GM23338 (cell line): ENCODE results near the gene LAMC3. TPM values are rescaled to one million over a fixed set of nuclear protein-coding genes. Genes with fewer than 3 reads are reported as not detected.

Source experiments
- ATAC-seq: fragments of 200-7000 bp; cut with Tn5 transposase; 3 replicates; pipeline ENCODE4 v1.9.1; 2020
- DNase-seq: peaks from one replicate; pipeline ENCODE4 v3.0.0-alpha.2; 2015; ENCODE audit warnings: low spot score
- H2AFZ ChIP-seq: fragments of 200-600 bp; sonication (generic); 2 replicates; pipeline ENCODE4 v1.8.0; 2016; ENCODE audit warnings: antibody characterized with exemption, mild to moderate bottlenecking, moderate library complexity
- H3F3A ChIP-seq: fragments of 200-600 bp; sonication (generic); replicated peaks from 2 replicates; pipeline ENCODE4 v1.8.0; 2017; ENCODE audit warnings: antibody characterized with exemption, mixed run types, low read depth
- H3K27ac ChIP-seq: fragments of 200-600 bp; sonication (generic); 2 replicates; pipeline ENCODE4 v1.6.1; 2016; ENCODE audit warnings: low read depth
- H3K27me3 ChIP-seq: fragments of 200-600 bp; sonication (generic); 2 replicates; pipeline ENCODE4 v1.8.0; 2016; ENCODE audit warnings: mild to moderate bottlenecking, mixed run types, moderate library complexity; ENCODE audit not compliant: insufficient read depth
- H3K36me3 ChIP-seq: fragments of 200-600 bp; sonication (generic); 2 replicates; pipeline ENCODE4 v1.8.0; 2016; ENCODE audit warnings: mild to moderate bottlenecking; ENCODE audit not compliant: insufficient read depth
- H3K4me1 ChIP-seq: fragments of 200-600 bp; sonication (generic); 2 replicates; pipeline ENCODE4 v1.8.0; 2016; ENCODE audit warnings: mild to moderate bottlenecking, moderate library complexity; ENCODE audit not compliant: insufficient read depth
- H3K4me2 ChIP-seq: fragments of 200-600 bp; sonication (generic); 2 replicates; pipeline ENCODE4 v1.7.1; 2017; ENCODE audit warnings: mixed run types
- H3K4me3 ChIP-seq: fragments of 200-600 bp; sonication (generic); 2 replicates; pipeline ENCODE4 v1.6.1; 2016; ENCODE audit warnings: mixed run types
- H3K79me2 ChIP-seq: fragments of 200-600 bp; sonication (generic); replicated peaks from 2 replicates; pipeline ENCODE4 v1.8.0; 2017; ENCODE audit warnings: mild to moderate bottlenecking; ENCODE audit not compliant: insufficient read depth
- H3K9me2 ChIP-seq: fragments of 200-600 bp; sonication (generic); 2 replicates; pipeline ENCODE4 v1.8.0; 2017; ENCODE audit not compliant: insufficient read depth
- H4K20me1 ChIP-seq: fragments of 200-600 bp; sonication (generic); replicated peaks from 2 replicates; pipeline ENCODE4 v1.8.0; 2017; ENCODE audit warnings: mild to moderate bottlenecking; ENCODE audit not compliant: insufficient read depth
- H3K27ac Mint-ChIP-seq: 2 replicates; pipeline ENCODE4 v1.8.0; 2020; ENCODE audit warnings: inconsistent platforms, mild to moderate bottlenecking, moderate library complexity, mixed read lengths
- H3K27me3 Mint-ChIP-seq: 3 replicates; pipeline ENCODE4 v1.8.0; 2022; ENCODE audit warnings: low read depth, mild to moderate bottlenecking, moderate library complexity, mixed read lengths, inconsistent platforms; ENCODE audit not compliant: insufficient read depth, poor library complexity
- H3K36me3 Mint-ChIP-seq: 3 replicates; pipeline ENCODE4 v1.8.0; 2021; ENCODE audit warnings: low read depth, mild to moderate bottlenecking, inconsistent platforms, moderate library complexity, mixed read lengths
- H3K4me1 Mint-ChIP-seq: 3 replicates; pipeline ENCODE4 v1.8.0; 2020; ENCODE audit warnings: mild to moderate bottlenecking, inconsistent platforms, mixed read lengths
- H3K4me3 Mint-ChIP-seq: 3 replicates; pipeline ENCODE4 v1.8.0; 2021; ENCODE audit warnings: moderate library complexity, mild to moderate bottlenecking, inconsistent platforms, mixed read lengths
- H3K9me3 Mint-ChIP-seq: 3 replicates; pipeline ENCODE4 v1.8.0; 2020; ENCODE audit warnings: moderate library complexity, mild to moderate bottlenecking, inconsistent platforms, mixed read lengths
- EZH2phosphoT487 ChIP-seq: fragments of 200-600 bp; sonication (generic); IDR thresholded peaks from one replicate; pipeline ENCODE4 v1.8.1; 2018; ENCODE audit warnings: antibody characterized with exemption; ENCODE audit not compliant: unreplicated experiment
- JUNB ChIP-seq: IDR thresholded peaks from one replicate; pipeline ENCODE4 v1.6.1; 2016; ENCODE audit warnings: antibody characterized with exemption; ENCODE audit not compliant: unreplicated experiment
- NANOG ChIP-seq: IDR thresholded peaks from 2 replicates; pipeline ENCODE4 v1.6.1; 2016; ENCODE audit warnings: antibody characterized with exemption, borderline replicate concordance
- POLR2AphosphoS5 ChIP-seq: IDR thresholded peaks from 2 replicates; pipeline ENCODE4 v1.6.1; 2016; ENCODE audit warnings: antibody characterized with exemption, low read depth
- STAT1 ChIP-seq: IDR thresholded peaks from one replicate; pipeline ENCODE4 v1.6.1; 2016; ENCODE audit warnings: antibody characterized with exemption; ENCODE audit not compliant: unreplicated experiment
- ZNF114 ChIP-seq: fragments of 250-450 bp; sonication (Bioruptor Pico); IDR thresholded peaks from 2 replicates; pipeline ENCODE4 v1.5.0; 2020; ENCODE audit warnings: mild to moderate bottlenecking, moderate library complexity
- ZNF331 ChIP-seq: fragments of 250-450 bp; sonication (Bioruptor Pico); IDR thresholded peaks from 2 replicates; pipeline ENCODE4 v1.5.0; 2020; ENCODE audit warnings: low read depth, mild to moderate bottlenecking, moderate library complexity
- polyA plus RNA-seq: library from polyadenylated mRNA; unstranded; fragments of >200 nt; fragmentation: Nextera tagmentation; extraction: Ambion mirVana; gene quantifications from 2 replicates; pipeline ENCODE4 v1.2.1, GENCODE V29; 2016
- total RNA-seq: library from RNA; depleted of rRNA; stranded (reverse); fragments of >200 nt; shearing (Covaris generic); gene quantifications from 2 replicates; pipeline ENCODE4 v1.2.3, GENCODE V29; 2014
- TF ChIP-seq, protein P1 (sequence below): IDR thresholded peaks from one replicate; pipeline ENCODE4 v1.6.1; 2018; ENCODE audit warnings: antibody characterized with exemption; ENCODE audit not compliant: unreplicated experiment
- TF ChIP-seq, protein P2 (sequence below): IDR thresholded peaks from 2 replicates; pipeline ENCODE4 v1.6.1; 2016; ENCODE audit warnings: antibody characterized with exemption
- TF ChIP-seq, protein P3 (sequence below): fragments of 250-450 bp; sonication (Bioruptor Pico); IDR thresholded peaks from 2 replicates; pipeline ENCODE4 v1.5.0; 2020; ENCODE audit warnings: mild to moderate bottlenecking, moderate library complexity

Gene LAMC3
- total and polyA plus RNA-seq, 2 experiments from 2014 or later: 9.0 to 27.4 TPM

DNA sequence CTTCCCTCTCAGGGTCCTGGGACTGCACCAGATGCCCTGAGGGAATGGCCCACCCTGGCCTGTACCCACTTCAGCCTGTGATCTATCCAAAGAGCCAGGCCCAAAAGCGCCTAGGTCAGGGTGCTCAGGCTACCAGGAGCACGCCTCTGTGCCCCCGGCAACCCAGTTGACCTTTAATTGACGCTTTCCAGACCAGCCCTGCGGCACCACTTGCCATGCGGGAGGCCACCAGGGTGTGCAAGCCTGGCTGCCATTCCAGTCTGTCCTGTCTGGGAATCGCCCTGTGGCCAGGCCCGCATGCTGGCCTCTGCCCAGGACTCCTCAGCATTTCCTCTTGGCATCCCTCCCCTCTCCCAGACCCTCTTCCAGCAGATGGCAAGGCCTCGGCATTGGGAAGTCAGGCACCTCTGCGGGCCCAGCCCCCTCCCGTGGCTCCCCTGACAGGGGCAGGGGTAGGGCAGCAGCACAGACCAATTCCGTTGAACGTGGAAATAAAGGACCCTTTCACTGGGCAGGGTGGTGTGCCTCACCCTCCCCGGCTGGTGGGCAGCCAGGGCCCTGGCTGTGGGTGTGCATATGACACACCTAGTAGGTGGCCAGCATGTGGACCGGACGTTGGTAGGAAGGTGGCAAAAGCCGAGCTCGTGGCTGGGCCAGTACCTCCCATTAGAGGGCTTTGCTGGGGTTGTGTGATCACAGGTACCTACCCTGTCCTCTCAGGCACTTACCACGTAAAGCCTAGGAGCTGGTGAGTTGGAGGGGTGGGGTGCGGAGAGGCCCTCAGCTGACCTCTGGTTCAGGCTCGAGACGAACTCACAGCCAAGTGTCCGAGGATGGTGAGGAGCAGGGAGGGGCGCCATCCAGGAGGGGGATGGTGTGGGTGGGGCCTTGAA lies 83.8 kb downstream of the LAMC3 start:
- peaks cover 14% of the 10 kb centered on the region for H3K4me1 ChIP-seq
- peaks cover 8% of the 10 kb centered on the region for H3K79me2 ChIP-seq
- no peaks in the 10 kb centered on the region for H3K9me3 Mint-ChIP-seq
- H3K27me3 ChIP-seq: no peaks in the 10 kb centered on the region
- H4K20me1 ChIP-seq: no peaks in the 10 kb centered on the region; the same call in 1 of the 2 replicates
- ATAC-seq: no peak
- DNase-seq: no peak
- no peak overlapping the region for H3K4me3 Mint-ChIP-seq
- H3K4me3 ChIP-seq: no peak overlapping the region
- no peak overlapping the region for H3K27ac ChIP-seq
- no peaks in the 10 kb centered on the region for H3K9me2 ChIP-seq
- no peak overlapping the region for H3K4me2 ChIP-seq
- H2AFZ ChIP-seq: no peak overlapping the region
- H3F3A ChIP-seq: peaks cover 11% of the 10 kb centered on the region; the same call in 1 of the 2 replicates
- H3K27ac Mint-ChIP-seq: no peak overlapping the region
- peaks cover 6% of the 10 kb centered on the region for H3K27me3 Mint-ChIP-seq
- peaks cover 16% of the 10 kb centered on the region for H3K4me1 Mint-ChIP-seq
- peaks cover 5% of the 10 kb centered on the region; the same call in 1 of the 3 replicates for H3K36me3 Mint-ChIP-seq
- TF ChIP-seq ZNF114 (CRISPR knock-in tag) (no peak), JUNB (no peak), EZH2phosphoT487 (no peak), POLR2AphosphoS5 (no peak), STAT1 (no peak), ZNF331 (CRISPR knock-in tag) (no peak)
- TF ChIP-seq, protein P1, sequence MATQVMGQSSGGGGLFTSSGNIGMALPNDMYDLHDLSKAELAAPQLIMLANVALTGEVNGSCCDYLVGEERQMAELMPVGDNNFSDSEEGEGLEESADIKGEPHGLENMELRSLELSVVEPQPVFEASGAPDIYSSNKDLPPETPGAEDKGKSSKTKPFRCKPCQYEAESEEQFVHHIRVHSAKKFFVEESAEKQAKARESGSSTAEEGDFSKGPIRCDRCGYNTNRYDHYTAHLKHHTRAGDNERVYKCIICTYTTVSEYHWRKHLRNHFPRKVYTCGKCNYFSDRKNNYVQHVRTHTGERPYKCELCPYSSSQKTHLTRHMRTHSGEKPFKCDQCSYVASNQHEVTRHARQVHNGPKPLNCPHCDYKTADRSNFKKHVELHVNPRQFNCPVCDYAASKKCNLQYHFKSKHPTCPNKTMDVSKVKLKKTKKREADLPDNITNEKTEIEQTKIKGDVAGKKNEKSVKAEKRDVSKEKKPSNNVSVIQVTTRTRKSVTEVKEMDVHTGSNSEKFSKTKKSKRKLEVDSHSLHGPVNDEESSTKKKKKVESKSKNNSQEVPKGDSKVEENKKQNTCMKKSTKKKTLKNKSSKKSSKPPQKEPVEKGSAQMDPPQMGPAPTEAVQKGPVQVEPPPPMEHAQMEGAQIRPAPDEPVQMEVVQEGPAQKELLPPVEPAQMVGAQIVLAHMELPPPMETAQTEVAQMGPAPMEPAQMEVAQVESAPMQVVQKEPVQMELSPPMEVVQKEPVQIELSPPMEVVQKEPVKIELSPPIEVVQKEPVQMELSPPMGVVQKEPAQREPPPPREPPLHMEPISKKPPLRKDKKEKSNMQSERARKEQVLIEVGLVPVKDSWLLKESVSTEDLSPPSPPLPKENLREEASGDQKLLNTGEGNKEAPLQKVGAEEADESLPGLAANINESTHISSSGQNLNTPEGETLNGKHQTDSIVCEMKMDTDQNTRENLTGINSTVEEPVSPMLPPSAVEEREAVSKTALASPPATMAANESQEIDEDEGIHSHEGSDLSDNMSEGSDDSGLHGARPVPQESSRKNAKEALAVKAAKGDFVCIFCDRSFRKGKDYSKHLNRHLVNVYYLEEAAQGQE: no peak
- no peaks in the 10 kb centered on the region for H3K36me3 ChIP-seq

DNA sequence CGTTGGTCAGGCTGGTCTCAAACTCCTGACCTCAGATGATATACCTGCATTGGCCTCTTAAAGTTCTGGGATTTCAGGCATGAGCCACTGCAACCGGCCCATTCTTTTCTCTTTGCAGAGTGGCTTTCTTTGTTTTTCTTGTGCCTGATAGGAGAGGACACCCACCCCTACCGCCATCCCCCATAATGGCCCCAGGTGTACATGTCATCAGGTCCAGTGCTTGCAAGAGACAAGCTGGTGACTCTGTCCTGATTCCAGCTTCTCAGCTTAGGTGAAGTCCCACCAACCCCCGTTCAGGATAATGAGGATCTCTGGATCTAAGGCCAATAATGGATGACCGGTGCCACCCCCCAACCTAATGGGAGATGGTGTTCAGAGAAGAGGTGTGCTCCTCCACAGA lies 85.0 kb downstream of the LAMC3 start:
- Mint-ChIP-seq H3K4me1 (peaks cover 27% of the 10 kb centered on the region), H3K27me3 (peaks cover 9% of the 10 kb centered on the region), H3K36me3 (peaks cover 13% of the 10 kb centered on the region; the same call in 2 of the 3 replicates), H3K27ac (no peak overlapping the region), H3K4me3 (no peak overlapping the region; the same call in 2 of the 3 replicates), H3K9me3 (no peaks in the 10 kb centered on the region)
- Histone ChIP-seq H4K20me1 (no peaks in the 10 kb centered on the region; the same call in 1 of the 2 replicates), H3K27ac (no peak overlapping the region), H3K9me2 (no peaks in the 10 kb centered on the region), H3K27me3 (no peaks in the 10 kb centered on the region), H3K4me1 (peaks cover 25% of the 10 kb centered on the region), H3K36me3 (no peaks in the 10 kb centered on the region), H2AFZ (no peak overlapping the region), H3F3A (peaks cover 9% of the 10 kb centered on the region; the same call in 1 of the 2 replicates), H3K4me3 (no peak overlapping the region), H3K4me2 (no peak overlapping the region), H3K79me2 (peaks cover 18% of the 10 kb centered on the region)
- DNase-seq (no peak), ATAC-seq (no peak)
- TF ChIP-seq STAT1 (no peak), NANOG (no peak), JUNB (no peak)
- TF ChIP-seq, protein P2, sequence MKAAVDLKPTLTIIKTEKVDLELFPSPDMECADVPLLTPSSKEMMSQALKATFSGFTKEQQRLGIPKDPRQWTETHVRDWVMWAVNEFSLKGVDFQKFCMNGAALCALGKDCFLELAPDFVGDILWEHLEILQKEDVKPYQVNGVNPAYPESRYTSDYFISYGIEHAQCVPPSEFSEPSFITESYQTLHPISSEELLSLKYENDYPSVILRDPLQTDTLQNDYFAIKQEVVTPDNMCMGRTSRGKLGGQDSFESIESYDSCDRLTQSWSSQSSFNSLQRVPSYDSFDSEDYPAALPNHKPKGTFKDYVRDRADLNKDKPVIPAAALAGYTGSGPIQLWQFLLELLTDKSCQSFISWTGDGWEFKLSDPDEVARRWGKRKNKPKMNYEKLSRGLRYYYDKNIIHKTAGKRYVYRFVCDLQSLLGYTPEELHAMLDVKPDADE: no peak
- TF ChIP-seq, protein P3, sequence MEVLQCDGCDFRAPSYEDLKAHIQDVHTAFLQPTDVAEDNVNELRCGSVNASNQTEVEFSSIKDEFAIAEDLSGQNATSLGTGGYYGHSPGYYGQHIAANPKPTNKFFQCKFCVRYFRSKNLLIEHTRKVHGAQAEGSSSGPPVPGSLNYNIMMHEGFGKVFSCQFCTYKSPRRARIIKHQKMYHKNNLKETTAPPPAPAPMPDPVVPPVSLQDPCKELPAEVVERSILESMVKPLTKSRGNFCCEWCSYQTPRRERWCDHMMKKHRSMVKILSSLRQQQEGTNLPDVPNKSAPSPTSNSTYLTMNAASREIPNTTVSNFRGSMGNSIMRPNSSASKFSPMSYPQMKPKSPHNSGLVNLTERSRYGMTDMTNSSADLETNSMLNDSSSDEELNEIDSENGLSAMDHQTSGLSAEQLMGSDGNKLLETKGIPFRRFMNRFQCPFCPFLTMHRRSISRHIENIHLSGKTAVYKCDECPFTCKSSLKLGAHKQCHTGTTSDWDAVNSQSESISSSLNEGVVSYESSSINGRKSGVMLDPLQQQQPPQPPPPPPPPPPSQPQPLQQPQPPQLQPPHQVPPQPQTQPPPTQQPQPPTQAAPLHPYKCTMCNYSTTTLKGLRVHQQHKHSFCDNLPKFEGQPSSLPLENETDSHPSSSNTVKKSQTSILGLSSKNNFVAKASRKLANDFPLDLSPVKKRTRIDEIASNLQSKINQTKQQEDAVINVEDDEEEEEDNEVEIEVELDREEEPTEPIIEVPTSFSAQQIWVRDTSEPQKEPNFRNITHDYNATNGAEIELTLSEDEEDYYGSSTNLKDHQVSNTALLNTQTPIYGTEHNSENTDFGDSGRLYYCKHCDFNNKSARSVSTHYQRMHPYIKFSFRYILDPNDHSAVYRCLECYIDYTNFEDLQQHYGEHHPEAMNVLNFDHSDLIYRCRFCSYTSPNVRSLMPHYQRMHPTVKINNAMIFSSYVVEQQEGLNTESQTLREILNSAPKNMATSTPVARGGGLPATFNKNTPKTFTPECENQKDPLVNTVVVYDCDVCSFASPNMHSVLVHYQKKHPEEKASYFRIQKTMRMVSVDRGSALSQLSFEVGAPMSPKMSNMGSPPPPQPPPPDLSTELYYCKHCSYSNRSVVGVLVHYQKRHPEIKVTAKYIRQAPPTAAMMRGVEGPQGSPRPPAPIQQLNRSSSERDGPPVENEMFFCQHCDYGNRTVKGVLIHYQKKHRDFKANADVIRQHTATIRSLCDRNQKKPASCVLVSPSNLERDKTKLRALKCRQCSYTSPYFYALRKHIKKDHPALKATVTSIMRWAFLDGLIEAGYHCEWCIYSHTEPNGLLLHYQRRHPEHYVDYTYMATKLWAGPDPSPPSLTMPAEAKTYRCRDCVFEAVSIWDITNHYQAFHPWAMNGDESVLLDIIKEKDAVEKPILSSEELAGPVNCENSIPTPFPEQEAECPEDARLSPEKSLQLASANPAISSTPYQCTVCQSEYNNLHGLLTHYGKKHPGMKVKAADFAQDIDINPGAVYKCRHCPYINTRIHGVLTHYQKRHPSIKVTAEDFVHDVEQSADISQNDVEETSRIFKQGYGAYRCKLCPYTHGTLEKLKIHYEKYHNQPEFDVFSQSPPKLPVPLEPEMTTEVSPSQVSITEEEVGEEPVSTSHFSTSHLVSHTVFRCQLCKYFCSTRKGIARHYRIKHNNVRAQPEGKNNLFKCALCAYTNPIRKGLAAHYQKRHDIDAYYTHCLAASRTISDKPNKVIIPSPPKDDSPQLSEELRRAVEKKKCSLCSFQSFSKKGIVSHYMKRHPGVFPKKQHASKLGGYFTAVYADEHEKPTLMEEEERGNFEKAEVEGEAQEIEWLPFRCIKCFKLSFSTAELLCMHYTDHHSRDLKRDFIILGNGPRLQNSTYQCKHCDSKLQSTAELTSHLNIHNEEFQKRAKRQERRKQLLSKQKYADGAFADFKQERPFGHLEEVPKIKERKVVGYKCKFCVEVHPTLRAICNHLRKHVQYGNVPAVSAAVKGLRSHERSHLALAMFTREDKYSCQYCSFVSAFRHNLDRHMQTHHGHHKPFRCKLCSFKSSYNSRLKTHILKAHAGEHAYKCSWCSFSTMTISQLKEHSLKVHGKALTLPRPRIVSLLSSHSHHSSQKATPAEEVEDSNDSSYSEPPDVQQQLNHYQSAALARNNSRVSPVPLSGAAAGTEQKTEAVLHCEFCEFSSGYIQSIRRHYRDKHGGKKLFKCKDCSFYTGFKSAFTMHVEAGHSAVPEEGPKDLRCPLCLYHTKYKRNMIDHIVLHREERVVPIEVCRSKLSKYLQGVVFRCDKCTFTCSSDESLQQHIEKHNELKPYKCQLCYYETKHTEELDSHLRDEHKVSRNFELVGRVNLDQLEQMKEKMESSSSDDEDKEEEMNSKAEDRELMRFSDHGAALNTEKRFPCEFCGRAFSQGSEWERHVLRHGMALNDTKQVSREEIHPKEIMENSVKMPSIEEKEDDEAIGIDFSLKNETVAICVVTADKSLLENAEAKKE: no peak
